ENCODE results near the gene HIPK2.
"Not testable (repeated sequence)": the region's sequence is repeated elsewhere in the genome, so short reads cannot be mapped to it uniquely, and the experiment has no call there.

The HIPK2 gene

DNA sequence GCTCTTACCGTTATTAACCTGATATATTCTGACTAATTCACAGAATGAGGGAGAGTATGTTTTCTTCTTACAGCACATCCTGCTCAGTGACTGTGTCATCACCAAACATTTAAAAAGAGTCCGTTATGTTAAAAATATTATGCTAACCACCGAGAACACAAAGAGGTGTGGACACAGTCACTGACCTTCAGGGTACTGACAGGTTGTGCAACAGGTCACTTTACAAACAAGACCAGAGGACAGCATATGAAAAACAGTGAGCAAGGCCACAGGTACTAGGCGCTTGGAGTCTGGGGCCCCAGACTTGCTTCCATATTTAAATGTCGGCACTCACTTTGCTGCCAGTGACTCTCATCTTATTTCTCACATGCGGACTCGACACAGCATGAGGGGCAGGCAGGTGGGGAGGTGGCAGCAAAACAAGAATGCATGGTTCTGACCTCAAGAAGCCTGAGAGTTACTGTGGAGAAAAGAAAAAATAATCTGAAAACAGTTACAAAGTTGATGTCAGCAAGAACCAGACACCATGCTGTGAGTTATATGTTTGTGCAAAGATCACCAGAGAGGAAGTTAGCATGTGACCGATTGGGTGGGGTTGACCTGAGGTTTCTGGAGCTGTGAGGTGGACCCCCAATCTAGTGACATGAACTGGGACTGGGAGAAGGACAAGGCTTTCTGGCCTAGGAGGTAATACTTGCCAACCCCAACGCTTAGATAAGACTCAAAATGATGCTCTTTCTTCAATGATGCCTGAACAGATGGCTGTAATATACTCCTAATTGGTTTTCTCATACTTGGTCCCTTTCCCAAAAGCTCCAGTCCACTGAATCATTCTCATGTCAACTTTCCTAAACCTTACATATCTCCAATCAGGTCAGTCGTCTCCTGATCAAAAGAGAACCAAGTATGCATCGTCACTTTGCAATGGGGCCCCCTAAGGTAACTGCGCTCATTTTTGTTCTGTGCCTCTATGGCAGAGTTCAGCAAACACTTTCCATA, 102.4 kb downstream of the HIPK2 start:
- DNase-seq (ENCODE audit: insufficient read length, low spot score) (no peak), FAIRE-seq (no peak)
- TF ChIP-seq, protein P1, sequence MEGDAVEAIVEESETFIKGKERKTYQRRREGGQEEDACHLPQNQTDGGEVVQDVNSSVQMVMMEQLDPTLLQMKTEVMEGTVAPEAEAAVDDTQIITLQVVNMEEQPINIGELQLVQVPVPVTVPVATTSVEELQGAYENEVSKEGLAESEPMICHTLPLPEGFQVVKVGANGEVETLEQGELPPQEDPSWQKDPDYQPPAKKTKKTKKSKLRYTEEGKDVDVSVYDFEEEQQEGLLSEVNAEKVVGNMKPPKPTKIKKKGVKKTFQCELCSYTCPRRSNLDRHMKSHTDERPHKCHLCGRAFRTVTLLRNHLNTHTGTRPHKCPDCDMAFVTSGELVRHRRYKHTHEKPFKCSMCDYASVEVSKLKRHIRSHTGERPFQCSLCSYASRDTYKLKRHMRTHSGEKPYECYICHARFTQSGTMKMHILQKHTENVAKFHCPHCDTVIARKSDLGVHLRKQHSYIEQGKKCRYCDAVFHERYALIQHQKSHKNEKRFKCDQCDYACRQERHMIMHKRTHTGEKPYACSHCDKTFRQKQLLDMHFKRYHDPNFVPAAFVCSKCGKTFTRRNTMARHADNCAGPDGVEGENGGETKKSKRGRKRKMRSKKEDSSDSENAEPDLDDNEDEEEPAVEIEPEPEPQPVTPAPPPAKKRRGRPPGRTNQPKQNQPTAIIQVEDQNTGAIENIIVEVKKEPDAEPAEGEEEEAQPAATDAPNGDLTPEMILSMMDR (IDR thresholded peaks at IDR 0.05; ENCODE audit: insufficient read depth, missing control alignments): no peak

DNA sequence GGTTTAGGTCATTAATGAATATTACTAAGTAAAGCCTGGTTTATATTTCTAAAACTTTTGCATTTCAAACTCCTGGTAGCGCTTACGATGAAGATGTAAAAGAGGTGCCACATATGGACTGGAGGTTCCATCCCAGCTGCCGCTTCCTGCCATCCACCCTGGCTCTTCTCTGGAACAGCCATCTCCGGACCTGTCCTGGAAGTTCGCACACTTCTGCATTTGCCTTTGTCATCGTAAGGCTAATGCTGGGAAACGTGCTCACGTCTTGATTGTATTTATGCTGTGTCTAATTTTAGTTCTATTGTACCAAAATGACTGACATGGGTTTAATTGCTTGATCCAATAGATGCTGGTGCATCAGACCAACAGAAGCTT, 103.1 kb downstream of the HIPK2 start:
- TF ChIP-seq, protein P1 (IDR thresholded peaks at IDR 0.05; ENCODE audit: insufficient read depth, missing control alignments): no peak
- DNase-seq (ENCODE audit: insufficient read length, low spot score) (no peak), FAIRE-seq (no peak)

DNA sequence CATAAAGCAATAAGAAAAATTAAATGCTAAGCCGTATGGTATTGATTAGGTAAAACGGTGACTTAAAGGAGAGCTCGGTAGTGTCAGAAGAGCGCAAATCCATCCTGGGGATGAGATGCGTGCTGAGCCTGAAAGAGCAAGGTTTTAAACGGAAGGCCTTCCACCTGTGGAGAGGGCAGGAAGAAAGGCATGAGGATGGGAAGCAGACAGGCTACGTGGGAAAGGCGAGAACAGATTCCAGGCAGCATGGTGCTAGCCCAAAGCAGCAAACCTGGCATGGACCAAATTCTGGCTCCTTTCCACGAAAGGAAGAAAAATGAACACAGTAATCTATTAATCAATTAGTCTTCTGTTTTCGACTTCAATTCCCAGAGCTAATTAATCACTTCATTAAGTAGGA, 103.5 kb downstream of the HIPK2 start:
- DNase-seq (ENCODE audit: insufficient read length, low spot score) (no peak), FAIRE-seq (no peak)
- TF ChIP-seq, protein P1 (IDR thresholded peaks at IDR 0.05; ENCODE audit: insufficient read depth, missing control alignments): no peak

DNA sequence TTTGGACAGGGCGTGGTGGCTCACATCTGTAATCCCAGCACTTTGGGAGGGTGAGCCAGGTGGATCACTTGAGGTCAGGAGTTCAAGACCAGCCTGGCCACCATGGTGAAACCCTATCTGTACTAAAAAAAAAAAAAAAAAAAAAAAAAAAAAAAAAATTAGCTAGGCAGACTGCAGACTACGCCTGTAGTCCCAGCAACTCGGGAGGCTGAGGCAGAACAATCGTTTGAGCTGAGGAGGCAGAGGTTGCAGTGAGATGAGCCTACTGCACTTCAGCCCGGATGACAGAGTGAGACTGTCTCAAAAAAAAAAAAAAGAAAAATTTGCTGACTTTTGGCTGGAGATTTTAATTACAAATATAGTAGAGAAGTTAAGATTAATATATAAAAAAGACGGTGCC, 104.0 kb downstream of the HIPK2 start:
- no peak for FAIRE-seq
- TF ChIP-seq, protein P1 (IDR thresholded peaks at IDR 0.05; ENCODE audit: insufficient read depth, missing control alignments): no peak
- DNase-seq (ENCODE audit: insufficient read length, low spot score): no peak

DNA sequence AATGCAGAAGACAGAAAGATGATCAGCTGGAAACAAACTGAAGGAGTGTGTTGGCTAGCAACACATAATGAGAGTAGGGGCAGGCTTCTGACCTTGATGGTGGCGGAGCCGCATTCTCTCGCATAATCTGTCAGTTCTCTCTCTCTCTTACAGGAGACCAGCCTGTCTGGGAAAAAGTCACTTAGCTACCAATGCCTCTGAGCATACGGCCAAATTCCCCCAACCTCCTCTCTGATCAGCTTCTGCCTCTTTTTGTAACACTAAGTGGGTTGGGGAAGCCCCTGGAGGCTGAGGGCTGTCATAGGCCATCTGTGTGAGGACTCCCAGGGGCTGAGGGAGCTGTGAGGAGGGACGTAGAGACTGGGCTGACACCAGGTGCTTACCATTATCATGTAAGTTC, 104.6 kb downstream of the HIPK2 start:
- FAIRE-seq: no peak
- DNase-seq (ENCODE audit: insufficient read length, low spot score): no peak
- TF ChIP-seq, protein P1 (IDR thresholded peaks at IDR 0.05; ENCODE audit: insufficient read depth, missing control alignments): no peak

DNA sequence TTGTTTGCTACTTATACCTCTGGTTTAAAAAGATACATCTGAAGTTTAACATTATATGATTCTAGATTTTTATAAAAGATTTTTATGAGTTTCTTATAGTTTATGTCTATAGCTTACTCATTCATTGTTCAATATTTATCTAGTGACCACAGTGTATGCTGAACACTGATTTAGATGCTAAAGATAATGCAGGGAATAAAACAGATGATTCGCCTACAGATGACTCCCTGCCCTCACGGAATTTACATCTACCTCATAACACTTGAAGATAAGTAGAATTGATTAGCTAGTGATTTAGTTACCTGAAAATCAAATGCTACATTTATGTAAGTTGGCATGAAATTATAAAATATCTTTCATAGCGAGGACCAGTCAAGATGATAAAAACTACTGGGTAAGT, 105.8 kb downstream of the HIPK2 start:
- DNase-seq (ENCODE audit: insufficient read length, low spot score) (no peak), FAIRE-seq (no peak)
- TF ChIP-seq, protein P1 (IDR thresholded peaks at IDR 0.05; ENCODE audit: insufficient read depth, missing control alignments): no peak

DNA sequence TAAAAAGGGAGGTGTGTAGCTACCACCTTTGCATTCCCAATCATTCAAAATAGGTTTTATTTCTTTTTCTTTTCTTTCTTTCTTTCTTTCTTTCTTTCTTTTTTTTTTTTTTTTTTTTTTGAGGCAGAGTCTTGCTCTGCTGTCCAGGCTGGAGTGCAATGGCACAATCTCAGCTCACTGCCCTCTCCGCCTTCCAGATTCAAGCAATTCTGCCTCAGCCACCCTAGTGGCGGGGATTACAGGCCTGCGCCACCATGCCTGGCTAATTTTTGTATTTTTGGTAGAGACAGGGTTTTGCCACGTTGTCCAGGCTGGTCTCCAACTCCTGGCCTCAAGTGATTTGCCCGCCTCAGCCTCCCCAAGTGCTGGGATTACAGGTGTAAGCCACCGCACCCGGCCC, 107.1 kb downstream of the HIPK2 start:
- DNase-seq (ENCODE audit: insufficient read length, low spot score); FAIRE-seq: not testable (repeated sequence)

Measured in D721Med (cell line).